ENCODE results near the gene FRMPD1. TPM values are rescaled to one million over a fixed set of nuclear protein-coding genes. Genes with fewer than 3 reads are reported as not detected.

The FRMPD1 gene
- total RNA-seq, 1 donor from 2014 or later = not detected

GRCh38 chr9:37694355-37694754 lies 43.6 kb downstream of the FRMPD1 start:
- no peak overlapping the region for H3K4me3 ChIP-seq
- H3K27me3 ChIP-seq = peaks cover 19% of the 10 kb centered on the region

GRCh38 chr9:37696528-37696927 lies 45.8 kb downstream of the FRMPD1 start:
- ATAC-seq = no peak
- DNase-seq = no peak
- Histone ChIP-seq H3K36me3 (no peaks in the 10 kb centered on the region), H3K27ac (no peak overlapping the region), H3K27me3 (peaks cover 19% of the 10 kb centered on the region), H3K4me3 (no peak overlapping the region), H3K4me1 (no peaks in the 10 kb centered on the region), H3K9me3 (no peaks in the 10 kb centered on the region)
- TF ChIP-seq CTCF (IDR thresholded peaks at IDR 0.05) = no peak
- intact Hi-C loops (cut with DNase I) = no loop called here

More at GRCh38 chr9:37694355-37694754, 43.6 kb downstream of the FRMPD1 start:
- no peaks in the 10 kb centered on the region for H3K36me3 ChIP-seq
- no peaks in the 10 kb centered on the region for H3K4me1 ChIP-seq
- ATAC-seq = no peak
- TF ChIP-seq CTCF (IDR thresholded peaks at IDR 0.05) = no peak
- no peak overlapping the region for H3K27ac ChIP-seq
- no peak for DNase-seq
- H3K9me3 ChIP-seq = no peaks in the 10 kb centered on the region
- intact Hi-C loops (cut with DNase I) = no loop called here

GRCh38 chr9:37700131-37700530 lies 49.4 kb downstream of the FRMPD1 start:
- no peaks in the 10 kb centered on the region for H3K9me3 ChIP-seq
- no peaks in the 10 kb centered on the region for H3K36me3 ChIP-seq
- H3K4me3 ChIP-seq = no peak overlapping the region
- intact Hi-C loops (cut with DNase I) = no loop called here
- H3K27ac ChIP-seq = no peak overlapping the region
- TF ChIP-seq CTCF (IDR thresholded peaks at IDR 0.05) = no peak
- no peaks in the 10 kb centered on the region for H3K4me1 ChIP-seq
- ATAC-seq (no peak), DNase-seq (no peak)
- peaks cover 3% of the 10 kb centered on the region for H3K27me3 ChIP-seq

GRCh38 chr9:37700900-37701299 lies 50.1 kb downstream of the FRMPD1 start:
- H3K9me3 ChIP-seq = no peaks in the 10 kb centered on the region
- no peaks in the 10 kb centered on the region for H3K36me3 ChIP-seq
- intact Hi-C loops (cut with DNase I) = no loop called here
- DNase-seq = no peak
- H3K4me3 ChIP-seq = no peak overlapping the region
- no peak overlapping the region for H3K27ac ChIP-seq
- ATAC-seq = no peak
- H3K4me1 ChIP-seq = no peaks in the 10 kb centered on the region
- TF ChIP-seq CTCF (IDR thresholded peaks at IDR 0.05) = no peak
- H3K27me3 ChIP-seq = no peaks in the 10 kb centered on the region

- Histone ChIP-seq H3K4me3 (no peak overlapping the region), H3K27me3 (peaks cover 10% of the 10 kb centered on the region), H3K27ac (no peak overlapping the region), H3K36me3 (no peaks in the 10 kb centered on the region), H3K9me3 (no peaks in the 10 kb centered on the region), H3K4me1 (no peaks in the 10 kb centered on the region)
- ATAC-seq = no peak
- no peak for DNase-seq
- intact Hi-C loops (cut with DNase I) = no loop called here
- no peak for TF ChIP-seq CTCF (IDR thresholded peaks at IDR 0.05)
These were observed 55.0 kb downstream of the FRMPD1 start for GRCh38 chr9:37705787-37706186.

GRCh38 chr9:37706290-37706689 lies 55.5 kb downstream of the FRMPD1 start:
- intact Hi-C loops (cut with DNase I) = no loop called here
- Histone ChIP-seq H3K4me1 (no peaks in the 10 kb centered on the region), H3K27me3 (peaks cover 10% of the 10 kb centered on the region), H3K27ac (no peak overlapping the region), H3K9me3 (no peaks in the 10 kb centered on the region), H3K36me3 (no peaks in the 10 kb centered on the region), H3K4me3 (no peak overlapping the region)
- TF ChIP-seq CTCF (IDR thresholded peaks at IDR 0.05) = no peak
- ATAC-seq = no peak
- no peak for DNase-seq

Data from upper lobe of right lung (tissue), 1 donor.